GM12891 (cell line): ENCODE measurements around the gene MYO9A.

Source experiments
- POLR2A ChIP-seq: IDR thresholded peaks from 2 replicates; pipeline ENCODE4 v1.6.1; 2011; ENCODE audit warnings: low read depth, low read length, control low read depth
- POLR2AphosphoS5 ChIP-seq: IDR thresholded peaks from 2 replicates; pipeline ENCODE4 v1.6.1; 2011; ENCODE audit warnings: low read depth, low read length, control low read depth
- TAF1 ChIP-seq: IDR thresholded peaks from 2 replicates; pipeline ENCODE4 v1.6.1; 2011; ENCODE audit warnings: low read depth, low read length, control low read depth

GRCh38 chr15:72086010-72086697, 31.8 kb downstream of the MYO9A start:
- TF ChIP-seq TAF1: no peak
- TF ChIP-seq POLR2A: no peak
- TF ChIP-seq POLR2AphosphoS5: no peak
